Measurements from ENCODE around the gene HSF4. TPM values are rescaled to one million over a fixed set of nuclear protein-coding genes. Genes with fewer than 3 reads are reported as not detected.

Gene HSF4
- total RNA-seq, 1 donor from 2014 or later, result 2.2 TPM

- Mint-ChIP-seq H3K9me3 (ENCODE audit: low read depth) (no peaks in the 10 kb centered on the region), H3K4me1 (ENCODE audit: low read depth) (no peaks in the 10 kb centered on the region), H3K27ac (no peak overlapping the region), H3K4me3 (ENCODE audit: low read depth) (no peak overlapping the region), H3K27me3 (peaks cover 34% of the 10 kb centered on the region), H3K36me3 (ENCODE audit: insufficient read depth) (no peaks in the 10 kb centered on the region)
- no peak for TF ChIP-seq CTCF (IDR thresholded peaks at IDR 0.05; ENCODE audit: unreplicated experiment)
- no peak for DNase-seq (ENCODE audit: low spot score, unreplicated experiment)
Measured at GRCh38 chr16:67215706-67216105, 51.2 kb downstream of the HSF4 start.

GRCh38 chr16:67216612-67217490, 52.3 kb downstream of the HSF4 start:
- H3K36me3 Mint-ChIP-seq (ENCODE audit: insufficient read depth), result no peaks in the 10 kb centered on the region
- no peak overlapping the region for H3K27ac Mint-ChIP-seq
- DNase-seq (ENCODE audit: low spot score, unreplicated experiment), result no peak
- H3K9me3 Mint-ChIP-seq (ENCODE audit: low read depth), result no peaks in the 10 kb centered on the region
- H3K4me1 Mint-ChIP-seq (ENCODE audit: low read depth), result no peaks in the 10 kb centered on the region
- H3K4me3 Mint-ChIP-seq (ENCODE audit: low read depth), result no peak overlapping the region
- peaks cover 28% of the 10 kb centered on the region for H3K27me3 Mint-ChIP-seq
- no peak for TF ChIP-seq CTCF (IDR thresholded peaks at IDR 0.05; ENCODE audit: unreplicated experiment)

Small RNA genes lying within 50 kb of the gene (microRNA-seq; reads per million reads assigned to microRNA genes)
- 115 reads per million, percentile 56 among the genes with 10 or more reads in this experiment for gene MIR328 (ENCODE audit: borderline number of aligned reads, unreplicated experiment)

Other genes with a start within 250 kb of the HSF4 start
- not detected in 2 replicates for gene CDH16, start 245.9 kb upstream of the HSF4 start, total RNA-seq
- 0.27 and 0.36 TPM in 2 replicates for gene RRAD, start 239.2 kb upstream of the HSF4 start, total RNA-seq
- 58.1 and 59.9 TPM in 2 replicates for gene CIAO2B, start 230.3 kb upstream of the HSF4 start, total RNA-seq
- gene CES2, start 229.2 kb upstream of the HSF4 start, total RNA-seq, result 39.2 and 43.9 TPM in 2 replicates
- 2.7 and 4.8 TPM in 2 replicates for gene CES3, start 203.5 kb upstream of the HSF4 start, total RNA-seq
- 4.6 and 5.2 TPM in 2 replicates for gene CES4A, start 176.2 kb upstream of the HSF4 start, total RNA-seq
- 86.6 and 87.3 TPM in 2 replicates for gene CBFB, start 135.6 kb upstream of the HSF4 start, total RNA-seq
- gene PHAF1, start 54.8 kb upstream of the HSF4 start, total RNA-seq, result 20.4 and 21.0 TPM in 2 replicates
- 5.1 TPM in 2 replicates for gene B3GNT9, start 13.7 kb upstream of the HSF4 start, total RNA-seq
- gene TRADD, start 4.8 kb upstream of the HSF4 start, total RNA-seq, result 5.6 and 6.6 TPM in 2 replicates
- gene FBXL8, start 4.8 kb upstream of the HSF4 start, total RNA-seq, result 1.7 and 2.1 TPM in 2 replicates
- gene NOL3, start 5.8 kb downstream of the HSF4 start, total RNA-seq, result 9.4 and 12.7 TPM in 2 replicates
- gene MATCAP1, start 19.2 kb downstream of the HSF4 start, total RNA-seq, result 137 and 145 TPM in 2 replicates
- gene EXOC3L1, start 25.4 kb downstream of the HSF4 start, total RNA-seq, result not detected in 2 replicates
- 82.1 and 82.8 TPM in 2 replicates for gene E2F4, start 27.4 kb downstream of the HSF4 start, total RNA-seq
- gene ELMO3, start 34.4 kb downstream of the HSF4 start, total RNA-seq, result 5.4 and 5.5 TPM in 2 replicates
- gene TMEM208, start 62.4 kb downstream of the HSF4 start, total RNA-seq, result 33.4 and 36.3 TPM in 2 replicates
- 28.2 and 30.2 TPM in 2 replicates for gene FHOD1, start 82.7 kb downstream of the HSF4 start, total RNA-seq
- 3.4 and 3.9 TPM in 2 replicates for gene SLC9A5, start 84.2 kb downstream of the HSF4 start, total RNA-seq
- 3.3 and 3.8 TPM in 2 replicates for gene PLEKHG4, start 114.8 kb downstream of the HSF4 start, total RNA-seq
- 0.14 and 1.4 TPM in 2 replicates for gene KCTD19, start 162.0 kb downstream of the HSF4 start, total RNA-seq
- 1.6 and 2.3 TPM in 2 replicates for gene LRRC36, start 162.1 kb downstream of the HSF4 start, total RNA-seq
- gene TPPP3, start 228.8 kb downstream of the HSF4 start, total RNA-seq, result 17.5 and 26.8 TPM in 2 replicates